IMR-90 (cell line): ENCODE results near the gene NDC80. TPM values are rescaled to one million over a fixed set of nuclear protein-coding genes. Genes with fewer than 3 reads are reported as not detected.

Experiments
- microRNA-seq, 2 experiments: library from miRNA; stranded (forward) in 1 of 2; unstranded in 1 of 2; fragments of 10-50 nt in 1 of 2; fragments of <30 nt in 1 of 2; gene quantifications in 1 of 2; microRNA quantifications in 1 of 2; one replicate each; pipeline versions ENCODE3 to v1.1.0; 2013 to 2020; ENCODE audit not compliant: insufficient read depth in 1 of 2, insufficient read length in 1 of 2, unreplicated experiment in 1 of 2
- polyA plus RNA-seq, 3 experiments: library from polyadenylated mRNA; depleted of rRNA; stranded (reverse); fragments of >200 nt; gene quantifications; 2 replicates each; pipeline ENCODE4 v1.2.3, GENCODE V29; 2012; ENCODE audit warnings: low replicate concordance in 1 of 3
- small RNA-seq, 5 experiments: library from RNA; depleted of rRNA; stranded (forward); fragments of <200 nt; gene quantifications; one replicate each; pipeline ENCODE3, GENCODE V24; 2012
- total RNA-seq: library from RNA; depleted of rRNA; stranded (reverse); fragments of >200 nt; gene quantifications from 2 replicates; pipeline ENCODE4 v1.2.3, GENCODE V29; 2012; rRNA removed

Gene NDC80
- total and polyA plus RNA-seq, 2 of the 4 experiments (the other 2 are of a cell fraction) = 11.8 to 15.5 TPM

Small RNAs within 50 kb of the gene (microRNA-seq; reads per million reads assigned to microRNA genes)
- gene RF00019 (ENCODE audit: insufficient read depth, insufficient read length) (not detected), gene RF01233 (ENCODE audit: insufficient read depth, insufficient read length) (not detected), gene RNU6-340P (ENCODE audit: insufficient read depth, insufficient read length) (not detected)

Small RNAs within 50 kb of the gene (small RNA-seq; reads per million reads assigned to genes)
- gene RF00019 (0 reads per million in 5 experiments), gene RF01233 (0 reads per million in 5 experiments), gene RNU6-340P (0 to 0.60 (median 0) reads per million in 5 experiments)

Other genes starting within 250 kb of the NDC80 start
- 5.4 and 6.7 TPM in 2 replicates for gene METTL4, start 52 bp upstream of the NDC80 start, total RNA-seq
- gene METTL4, start 52 bp upstream of the NDC80 start, polyA plus RNA-seq (2012; rRNA removed) = 3.9 and 4.9 TPM in 2 replicates
- 47.3 and 78.6 TPM in 2 replicates for gene SMCHD1, start 84.2 kb downstream of the NDC80 start, total RNA-seq
- 11.2 and 14.8 TPM in 2 replicates for gene SMCHD1, start 84.2 kb downstream of the NDC80 start, polyA plus RNA-seq (2012; rRNA removed)